BJ (cell line): Measurements from ENCODE around the gene NCBP1. TPM values are rescaled to one million over a fixed set of nuclear protein-coding genes. Genes with fewer than 3 reads are reported as not detected.
"Not testable (repeated sequence)": the region's sequence is repeated elsewhere in the genome, so short reads cannot be mapped to it uniquely, and the experiment has no call there.

Experiments used
- CTCF ChIA-PET: fragments of 350-600 bp; formaldehyde crosslinking; extraction: SDS; loops from one replicate; lab custom pipeline; 2021; ENCODE audit warnings: antibody characterized with exemption, inconsistent platforms; lab: Yijun Ruan, JAX
- POLR2A ChIA-PET: fragments of 300-600 bp; sonication (Branson Sonifier 250); formaldehyde crosslinking; extraction: SDS; loops from one replicate; lab custom pipeline; 2021; ENCODE audit warnings: antibody characterized with exemption; lab: Charles Lee
- DNase-seq: peaks from one replicate; pipeline ENCODE4 v3.0.0-alpha.2; 2011; ENCODE audit warnings: low read depth
- H3K27me3 ChIP-seq: 2 replicates; pipeline ENCODE4 v1.6.0; 2011; ENCODE audit warnings: low read length; ENCODE audit not compliant: control insufficient read depth, insufficient read depth
- H3K36me3 ChIP-seq: 2 replicates; pipeline ENCODE4 v1.5.1; 2011; ENCODE audit warnings: low read length; ENCODE audit not compliant: control insufficient read depth, insufficient read depth
- H3K4me3 ChIP-seq: 2 replicates; pipeline ENCODE4 v1.5.1; 2011; ENCODE audit warnings: low read depth, mild to moderate bottlenecking, control low read depth, low read length
- CTCF ChIP-seq: IDR thresholded peaks from 2 replicates; pipeline ENCODE4 v1.5.1; 2011; ENCODE audit warnings: low read depth, mild to moderate bottlenecking, control low read depth, inconsistent platforms, low read length, moderate library complexity; ENCODE audit not compliant: insufficient read depth
- polyA plus RNA-seq: library from polyadenylated mRNA; depleted of rRNA; stranded (reverse); fragments of >200 nt; gene quantifications from 2 replicates; pipeline ENCODE4 v1.2.3, GENCODE V29; 2011

NCBP1 gene
- polyA plus RNA-seq, 1 experiment = 11.0 TPM

- Histone ChIP-seq H3K36me3 (no peaks in the 10 kb centered on the region), H3K4me3 (peak overlapping the region; percentile 85), H3K27me3 (no peaks in the 10 kb centered on the region; the same call in none of the 2 replicates)
- POLR2A ChIA-PET = no interaction called here
- no peak for DNase-seq
- no peak for TF ChIP-seq CTCF
- CTCF ChIA-PET = interaction anchor here (0.8 to 1.9 kb wide), 4 partner anchors 17 to 287 kb away, joined by 3 to 7 read pairs (median 4); no protein-coding TSS in a partner anchor
These were observed 62.6 kb downstream of the NCBP1 start for GRCh38 chr9:97695995-97696802.

GRCh38 chr9:97696803-97697601 is 63.4 kb downstream of the NCBP1 start, which contains the start of gene XPA:
TSS of gene XPA (minus strand) at chr9:97697340. CDS start at chr9:97697292, 48 bp downstream.
- ChIA-PET POLR2A (no interaction called here), CTCF (interaction anchor here (0.8 to 1.9 kb wide), 4 partner anchors 18 to 287 kb away, joined by 3 to 7 read pairs (median 4); no protein-coding TSS in a partner anchor)
- TF ChIP-seq CTCF = no peak
- Histone ChIP-seq H3K4me3 (peak within 1 kb of the TSS; percentile 85), H3K36me3 (no peaks in the 10 kb centered on the region), H3K27me3 (no peaks in the 10 kb centered on the region; the same call in none of the 2 replicates)
- DNase-seq = peak; percentile 53

- Histone ChIP-seq H3K4me3 (no peak overlapping the region), H3K27me3 (no peaks in the 10 kb centered on the region; the same call in none of the 2 replicates), H3K36me3 (no peaks in the 10 kb centered on the region)
- no peak for TF ChIP-seq CTCF
- ChIA-PET POLR2A (no interaction called here), CTCF (interaction anchor here (1.0 kb wide), 1 partner anchor 11 kb away, joined by 3 read pairs; no protein-coding TSS in a partner anchor)
- no peak for DNase-seq
These were observed 64.2 kb downstream of the NCBP1 start for GRCh38 chr9:97697837-97698236.

GRCh38 chr9:97698865-97699264 is 65.2 kb downstream of the NCBP1 start:
- no peak for DNase-seq
- no peak for TF ChIP-seq CTCF
- POLR2A ChIA-PET = no interaction called here
- no peak overlapping the region for H3K4me3 ChIP-seq
- H3K36me3 ChIP-seq = no peaks in the 10 kb centered on the region
- H3K27me3 ChIP-seq = no peaks in the 10 kb centered on the region; the same call in none of the 2 replicates
- CTCF ChIA-PET = interaction anchor here (0.7 to 1.6 kb wide), 4 partner anchors 10 to 506 kb away, joined by 3 to 5 read pairs (median 4); no protein-coding TSS in a partner anchor

GRCh38 chr9:97699281-97699680 is 65.7 kb downstream of the NCBP1 start:
- H3K27me3 ChIP-seq, H3K36me3 ChIP-seq, H3K4me3 ChIP-seq, DNase-seq, POLR2A ChIA-PET: not testable (repeated sequence)
- CTCF ChIA-PET = interaction anchor here (0.7 to 1.6 kb wide), 3 partner anchors 201 to 506 kb away, joined by 4 to 5 read pairs (median 4); no protein-coding TSS in a partner anchor

- CTCF ChIA-PET = interaction anchor here (1.1 to 1.6 kb wide), 2 partner anchors 201 to 202 kb away, joined by 4 read pairs; no protein-coding TSS in a partner anchor
- POLR2A ChIA-PET, H3K4me3 ChIP-seq, H3K27me3 ChIP-seq, H3K36me3 ChIP-seq, DNase-seq: not testable (repeated sequence)
These were observed 66.2 kb downstream of the NCBP1 start for GRCh38 chr9:97699824-97700223.
